Astrocyte of the cerebellum (primary cell): Measurements from ENCODE around the gene GNB1.

ENCODE experiments used
- DNase-seq: peaks from one replicate; pipeline ENCODE4 v3.0.0-alpha.2; 2011; ENCODE audit warnings: low read depth
- H3K4me3 ChIP-seq: 2 replicates; pipeline ENCODE4 v1.5.1; 2011; ENCODE audit warnings: mild to moderate bottlenecking, low read depth, low read length, moderate library complexity
- in situ Hi-C: cut with HindIII; loops from 2 replicates; pipeline ENCODE4 v1.10.0; 2017; ENCODE audit warnings: low sequenced_read_pairs
- TF ChIP-seq, protein P1 (sequence below): IDR thresholded peaks from 2 replicates; pipeline ENCODE4 v1.5.1; 2012; ENCODE audit warnings: low read length, low read depth, moderate library complexity, mild to moderate bottlenecking; ENCODE audit errors: missing control alignments

The GNB1 gene

DNA sequence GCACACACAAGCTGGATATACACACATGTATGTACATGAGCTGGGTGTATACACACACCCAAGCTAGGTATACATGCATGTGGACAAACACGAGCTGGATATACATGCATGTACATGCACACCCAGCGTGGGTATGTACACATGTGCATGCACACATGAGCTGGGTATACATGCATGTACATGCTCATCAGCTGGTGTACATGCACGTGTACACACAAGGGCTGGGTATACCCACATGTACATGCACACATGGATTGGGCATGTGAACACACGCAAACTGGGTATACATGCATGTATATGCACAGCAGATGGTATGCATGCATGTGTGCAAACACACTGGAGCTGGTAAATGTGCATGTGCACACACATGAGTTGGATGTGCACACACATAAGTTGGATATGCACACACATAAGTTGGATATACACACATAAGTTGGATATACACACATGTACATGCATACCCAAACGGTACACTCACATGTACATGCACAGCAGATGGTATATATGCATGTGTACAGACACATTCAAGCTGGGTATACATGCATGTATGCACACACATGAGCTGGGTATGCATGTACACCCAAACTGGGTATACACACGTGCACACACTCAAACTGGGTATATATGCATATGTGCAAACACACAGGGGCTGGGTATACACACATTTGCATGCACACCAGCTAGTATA is 7.5 kb upstream of the GNB1 start:
- DNase-seq: no peak
- no peak overlapping the region for H3K4me3 ChIP-seq
- TF ChIP-seq, protein P1, sequence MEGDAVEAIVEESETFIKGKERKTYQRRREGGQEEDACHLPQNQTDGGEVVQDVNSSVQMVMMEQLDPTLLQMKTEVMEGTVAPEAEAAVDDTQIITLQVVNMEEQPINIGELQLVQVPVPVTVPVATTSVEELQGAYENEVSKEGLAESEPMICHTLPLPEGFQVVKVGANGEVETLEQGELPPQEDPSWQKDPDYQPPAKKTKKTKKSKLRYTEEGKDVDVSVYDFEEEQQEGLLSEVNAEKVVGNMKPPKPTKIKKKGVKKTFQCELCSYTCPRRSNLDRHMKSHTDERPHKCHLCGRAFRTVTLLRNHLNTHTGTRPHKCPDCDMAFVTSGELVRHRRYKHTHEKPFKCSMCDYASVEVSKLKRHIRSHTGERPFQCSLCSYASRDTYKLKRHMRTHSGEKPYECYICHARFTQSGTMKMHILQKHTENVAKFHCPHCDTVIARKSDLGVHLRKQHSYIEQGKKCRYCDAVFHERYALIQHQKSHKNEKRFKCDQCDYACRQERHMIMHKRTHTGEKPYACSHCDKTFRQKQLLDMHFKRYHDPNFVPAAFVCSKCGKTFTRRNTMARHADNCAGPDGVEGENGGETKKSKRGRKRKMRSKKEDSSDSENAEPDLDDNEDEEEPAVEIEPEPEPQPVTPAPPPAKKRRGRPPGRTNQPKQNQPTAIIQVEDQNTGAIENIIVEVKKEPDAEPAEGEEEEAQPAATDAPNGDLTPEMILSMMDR: no peak
- in situ Hi-C loops: no loop called here

- in situ Hi-C loops: no loop called here
- H3K4me3 ChIP-seq: no peak overlapping the region
- DNase-seq: no peak
- TF ChIP-seq, protein P1: no peak
Measured at GRCh38 chr1:1895456-1896336, 4.8 kb upstream of the GNB1 start.

- in situ Hi-C loops: no loop called here
- DNase-seq: no peak
- TF ChIP-seq, protein P1: no peak
- H3K4me3 ChIP-seq: no peak overlapping the region
Measured at GRCh38 chr1:1895060-1895418, 4.2 kb upstream of the GNB1 start.

DNA sequence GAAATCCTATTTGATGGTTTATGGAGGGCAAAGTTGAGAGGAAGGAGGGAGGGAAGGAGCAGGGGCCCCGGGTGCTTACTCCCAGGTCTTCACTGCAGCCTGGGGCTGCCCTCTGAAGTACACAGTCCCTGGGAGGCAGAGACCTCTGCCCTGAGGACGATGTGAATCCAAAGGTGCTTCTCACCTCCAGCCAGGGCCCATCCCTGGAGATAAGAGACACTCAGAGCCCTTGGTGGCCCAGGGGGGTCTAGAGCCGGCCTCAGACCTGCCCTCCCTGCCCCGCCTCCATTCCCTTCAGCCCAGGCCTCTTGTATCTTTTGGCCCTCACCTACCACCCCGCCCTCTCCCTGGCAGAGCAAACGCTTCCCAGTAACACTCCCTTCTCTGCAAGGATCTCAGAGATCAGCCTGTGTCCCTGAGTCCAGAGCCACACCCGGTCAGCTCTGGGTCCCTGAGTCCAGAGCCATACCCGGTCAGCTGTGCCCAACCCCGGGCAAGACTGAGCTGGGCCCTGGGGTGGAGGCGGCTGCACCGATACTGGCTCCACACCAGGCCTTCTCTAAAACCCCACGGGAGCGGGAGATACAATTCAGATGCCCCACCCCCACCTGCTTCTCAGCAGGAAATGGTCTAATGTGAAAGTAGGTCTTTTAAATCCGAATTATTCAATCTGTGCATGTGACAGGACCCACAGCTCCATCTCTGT is 3.6 kb upstream of the GNB1 start:
- in situ Hi-C loops: no loop called here
- DNase-seq: no peak
- TF ChIP-seq, protein P1: no peak
- H3K4me3 ChIP-seq: no peak overlapping the region

GRCh38 chr1:1893997-1894353 is 3.1 kb upstream of the GNB1 start:
- no peak overlapping the region for H3K4me3 ChIP-seq
- in situ Hi-C loops: no loop called here
- TF ChIP-seq, protein P1: no peak
- DNase-seq: no peak

- in situ Hi-C loops: no loop called here
- H3K4me3 ChIP-seq: no peak overlapping the region
- TF ChIP-seq, protein P1: no peak
- DNase-seq: no peak
Measured at GRCh38 chr1:1893291-1893985, 2.6 kb upstream of the GNB1 start.
